ENCODE data around the gene C16orf78. TPM values are rescaled to one million over a fixed set of nuclear protein-coding genes. Genes with fewer than 3 reads are reported as not detected.

Gene C16orf78
- total and polyA plus RNA-seq, 5 experiments from 2014 or later = not detected

DNA sequence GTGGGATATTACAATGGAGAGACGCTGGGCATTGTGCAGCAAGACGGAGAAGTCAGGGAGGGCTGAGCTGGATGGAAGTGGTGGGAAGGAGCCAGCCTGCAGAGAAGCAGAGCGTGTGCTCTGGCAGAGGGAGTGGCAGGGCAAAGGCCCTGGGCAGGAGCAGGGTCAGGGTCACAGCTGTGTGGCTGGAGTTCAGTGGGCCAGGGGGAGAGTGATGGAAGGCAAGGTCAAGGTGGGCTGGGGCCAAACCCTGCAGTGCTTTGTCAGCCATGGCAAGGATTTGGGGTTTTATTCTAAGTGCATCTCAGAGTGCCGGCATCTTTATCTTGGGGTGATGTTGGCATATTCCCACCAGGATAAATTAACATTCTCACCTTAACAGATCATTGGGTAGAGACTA lies 31.9 kb upstream of the C16orf78 start:
- DNase-seq = no peak
- Mint-ChIP-seq H3K9me3 (peaks cover 0 to 2% (median 0%) of the 10 kb centered on the region in 9 donors), H3K27me3 (peaks cover 4 to 50% (median 20%) of the 10 kb centered on the region in 5 donors), H3K4me3 (no peak overlapping the region), H3K4me1 (no peaks in the 10 kb centered on the region), H3K36me3 (no peaks in the 10 kb centered on the region), H3K27ac (no peak overlapping the region)
- no peak for ATAC-seq
- POLR2A ChIA-PET = no interaction called here

GRCh38 chr16:49342336-49343265 lies 31.0 kb upstream of the C16orf78 start:
- POLR2A ChIA-PET = no interaction called here
- H3K4me3 Mint-ChIP-seq = no peak overlapping the region
- no peak overlapping the region for H3K27ac Mint-ChIP-seq
- DNase-seq (no peak), ATAC-seq (no peak)
- H3K4me1 Mint-ChIP-seq = no peaks in the 10 kb centered on the region
- no peaks in the 10 kb centered on the region for H3K36me3 Mint-ChIP-seq
- peaks cover 0 to 2% (median 0%) of the 10 kb centered on the region in 9 donors for H3K9me3 Mint-ChIP-seq
- H3K27me3 Mint-ChIP-seq = peaks cover 2 to 43% (median 13%) of the 10 kb centered on the region in 5 donors

DNA sequence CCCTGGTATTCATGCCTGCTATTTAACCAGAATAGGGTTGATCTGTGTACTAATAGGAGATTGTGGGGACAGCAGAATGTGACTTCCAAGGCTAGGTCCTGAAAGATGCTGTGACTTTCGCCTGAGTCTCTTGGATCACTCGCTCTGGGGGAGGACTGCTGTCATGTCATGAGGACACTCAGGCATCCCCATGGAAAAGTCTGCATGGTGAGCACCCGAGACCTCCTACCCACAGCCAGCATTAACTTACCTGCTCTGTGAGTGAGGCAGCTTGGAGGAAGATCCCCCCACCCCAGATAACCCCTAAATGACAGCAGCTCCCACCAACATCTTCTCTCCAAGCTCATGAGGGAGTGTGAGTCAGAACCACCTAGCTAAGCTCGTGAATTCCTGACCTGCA lies 30.3 kb upstream of the C16orf78 start:
- no peaks in the 10 kb centered on the region for H3K4me1 Mint-ChIP-seq
- peaks cover 0 to 2% (median 0%) of the 10 kb centered on the region in 9 donors for H3K9me3 Mint-ChIP-seq
- DNase-seq = no peak
- H3K27ac Mint-ChIP-seq = no peak overlapping the region
- H3K36me3 Mint-ChIP-seq = no peaks in the 10 kb centered on the region
- peaks cover under 1 to 41% (median 10%) of the 10 kb centered on the region in 5 donors for H3K27me3 Mint-ChIP-seq
- H3K4me3 Mint-ChIP-seq = no peak overlapping the region
- POLR2A ChIA-PET = no interaction called here
- no peak for ATAC-seq

DNA sequence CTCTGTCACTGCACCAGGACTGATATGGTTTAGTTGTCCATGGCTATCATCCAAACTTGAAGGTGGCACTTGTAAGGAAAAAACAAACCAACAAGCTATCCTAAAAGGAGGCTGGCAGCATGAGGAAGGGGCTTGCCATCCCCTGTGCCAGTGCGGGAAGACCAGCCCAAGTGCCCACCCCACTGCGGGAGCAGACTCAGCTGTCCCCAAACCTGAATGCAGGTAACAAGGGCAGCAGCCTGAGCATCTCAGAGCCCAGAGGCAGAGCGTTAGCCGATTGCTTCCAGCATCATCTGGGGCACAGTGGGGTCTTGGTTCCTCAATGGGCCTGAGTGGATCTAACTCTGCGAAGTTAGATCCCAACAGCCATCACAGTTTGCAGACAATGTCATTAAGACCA lies 29.2 kb upstream of the C16orf78 start:
- peaks cover 0 to 35% (median 18%) of the 10 kb centered on the region in 5 donors for H3K27me3 Mint-ChIP-seq
- ATAC-seq = no peak
- no peak overlapping the region for H3K27ac Mint-ChIP-seq

DNA sequence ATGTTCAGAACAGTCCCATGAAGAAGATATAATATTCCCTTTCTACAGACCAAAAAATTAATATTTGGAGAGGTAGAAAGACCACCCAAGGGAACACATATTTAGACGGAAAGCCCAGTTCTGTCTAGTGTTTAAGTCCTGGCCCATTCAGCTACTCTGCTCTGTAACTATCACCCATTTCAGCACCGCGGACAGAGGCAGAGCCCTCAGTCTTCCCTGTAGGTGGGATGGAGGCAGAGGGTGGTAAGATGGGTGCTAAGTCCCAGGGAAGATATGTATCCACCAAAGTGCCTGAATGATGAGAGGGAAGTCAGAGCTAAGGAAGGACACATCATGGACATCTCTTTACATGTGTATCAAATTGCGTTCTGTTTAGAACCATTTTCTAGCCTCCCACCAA lies 27.8 kb upstream of the C16orf78 start:
- no peak for DNase-seq
- Mint-ChIP-seq H3K9me3 (peaks cover 0 to 2% (median 0%) of the 10 kb centered on the region in 9 donors), H3K27ac (no peak overlapping the region), H3K4me1 (peaks cover 0 to 2% (median under 1%) of the 10 kb centered on the region in 4 donors), H3K4me3 (no peak overlapping the region), H3K36me3 (no peaks in the 10 kb centered on the region), H3K27me3 (peaks cover 4 to 32% (median 18%) of the 10 kb centered on the region in 5 donors)
- POLR2A ChIA-PET = no interaction called here
- no peak for ATAC-seq

More for the DNA sequence above, 29.2 kb upstream of the C16orf78 start:
- H3K9me3 Mint-ChIP-seq = peaks cover 0 to 2% (median 0%) of the 10 kb centered on the region in 9 donors
- H3K4me3 Mint-ChIP-seq = no peak overlapping the region
- POLR2A ChIA-PET = no interaction called here
- no peaks in the 10 kb centered on the region for H3K36me3 Mint-ChIP-seq
- no peak for DNase-seq
- no peaks in the 10 kb centered on the region for H3K4me1 Mint-ChIP-seq

- H3K27me3 Mint-ChIP-seq = peaks cover 7 to 35% (median 21%) of the 10 kb centered on the region in 5 donors
- no peak overlapping the region for H3K4me3 Mint-ChIP-seq
- peaks cover 0 to 2% (median 0%) of the 10 kb centered on the region in 9 donors for H3K9me3 Mint-ChIP-seq
- POLR2A ChIA-PET = no interaction called here
- DNase-seq (no peak), ATAC-seq (no peak)
- H3K27ac Mint-ChIP-seq = no peak overlapping the region
- H3K4me1 Mint-ChIP-seq = peaks cover 0 to 5% (median under 1%) of the 10 kb centered on the region in 4 donors
- H3K36me3 Mint-ChIP-seq = no peaks in the 10 kb centered on the region
These were observed 27.1 kb upstream of the C16orf78 start for GRCh38 chr16:49346459-49346858.

GRCh38 chr16:49347476-49347875 lies 26.1 kb upstream of the C16orf78 start:
- Mint-ChIP-seq H3K4me1 (peaks cover 0 to 7% (median under 1%) of the 10 kb centered on the region in 4 donors), H3K27ac (no peak overlapping the region), H3K9me3 (peaks cover 0 to 2% (median 0%) of the 10 kb centered on the region in 9 donors), H3K4me3 (no peak overlapping the region), H3K36me3 (no peaks in the 10 kb centered on the region), H3K27me3 (peaks cover 9 to 28% (median 21%) of the 10 kb centered on the region in 5 donors)
- ATAC-seq (no peak), DNase-seq (no peak)
- POLR2A ChIA-PET = no interaction called here

- Mint-ChIP-seq H3K27ac (no peak overlapping the region), H3K4me1 (peaks cover 0 to 7% (median under 1%) of the 10 kb centered on the region in 4 donors), H3K9me3 (peaks cover 0 to 2% (median 0%) of the 10 kb centered on the region in 9 donors), H3K36me3 (no peaks in the 10 kb centered on the region), H3K4me3 (no peak overlapping the region), H3K27me3 (peaks cover 9 to 34% (median 21%) of the 10 kb centered on the region in 5 donors)
- ATAC-seq (no peak), DNase-seq (no peak)
- POLR2A ChIA-PET = no interaction called here
These were observed 25.0 kb upstream of the C16orf78 start for GRCh38 chr16:49348408-49349176.

DNA sequence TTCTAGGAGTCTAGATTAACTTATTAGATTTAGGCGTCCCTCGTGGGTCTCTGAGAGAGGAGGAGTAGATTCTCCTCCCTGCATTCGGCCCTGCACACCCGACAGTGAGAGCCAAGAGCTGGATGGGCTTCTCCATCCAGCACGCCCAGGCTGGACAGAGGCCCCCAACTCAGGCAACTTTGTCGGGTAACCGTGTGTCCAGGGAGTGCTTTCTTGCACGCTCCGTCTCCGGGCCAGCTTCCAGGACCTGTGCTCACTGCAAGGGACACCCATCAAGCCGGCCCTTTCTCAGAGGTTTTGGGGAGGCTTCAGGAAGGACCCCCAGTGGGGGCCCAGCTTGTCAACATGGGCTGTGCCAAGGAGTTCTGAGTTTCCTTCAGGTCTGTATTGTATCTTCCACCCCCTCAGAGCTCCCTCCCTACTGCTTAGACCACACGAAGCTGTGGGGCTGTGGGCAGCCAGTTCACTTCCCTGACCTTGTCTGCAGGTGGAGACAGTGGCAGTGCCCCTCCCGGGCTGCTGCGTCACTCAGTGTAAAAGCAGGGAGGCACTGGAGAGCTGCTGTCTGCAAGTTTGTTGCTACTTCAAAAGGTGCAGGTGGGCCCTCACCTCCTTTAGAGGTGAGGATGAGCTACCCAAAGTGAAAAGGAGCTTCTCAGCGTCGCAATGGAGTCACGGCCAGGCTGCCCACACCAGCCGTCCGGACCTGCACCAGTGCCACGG lies 24.0 kb upstream of the C16orf78 start:
- DNase-seq (no peak), ATAC-seq (no peak)
- Mint-ChIP-seq H3K4me3 (no peak overlapping the region), H3K9me3 (peaks cover 0 to 2% (median 0%) of the 10 kb centered on the region in 9 donors), H3K4me1 (peaks cover 0 to 7% (median under 1%) of the 10 kb centered on the region in 4 donors), H3K27ac (no peak overlapping the region), H3K36me3 (no peaks in the 10 kb centered on the region), H3K27me3 (peaks cover 9 to 40% (median 23%) of the 10 kb centered on the region in 5 donors)
- POLR2A ChIA-PET = no interaction called here

DNA sequence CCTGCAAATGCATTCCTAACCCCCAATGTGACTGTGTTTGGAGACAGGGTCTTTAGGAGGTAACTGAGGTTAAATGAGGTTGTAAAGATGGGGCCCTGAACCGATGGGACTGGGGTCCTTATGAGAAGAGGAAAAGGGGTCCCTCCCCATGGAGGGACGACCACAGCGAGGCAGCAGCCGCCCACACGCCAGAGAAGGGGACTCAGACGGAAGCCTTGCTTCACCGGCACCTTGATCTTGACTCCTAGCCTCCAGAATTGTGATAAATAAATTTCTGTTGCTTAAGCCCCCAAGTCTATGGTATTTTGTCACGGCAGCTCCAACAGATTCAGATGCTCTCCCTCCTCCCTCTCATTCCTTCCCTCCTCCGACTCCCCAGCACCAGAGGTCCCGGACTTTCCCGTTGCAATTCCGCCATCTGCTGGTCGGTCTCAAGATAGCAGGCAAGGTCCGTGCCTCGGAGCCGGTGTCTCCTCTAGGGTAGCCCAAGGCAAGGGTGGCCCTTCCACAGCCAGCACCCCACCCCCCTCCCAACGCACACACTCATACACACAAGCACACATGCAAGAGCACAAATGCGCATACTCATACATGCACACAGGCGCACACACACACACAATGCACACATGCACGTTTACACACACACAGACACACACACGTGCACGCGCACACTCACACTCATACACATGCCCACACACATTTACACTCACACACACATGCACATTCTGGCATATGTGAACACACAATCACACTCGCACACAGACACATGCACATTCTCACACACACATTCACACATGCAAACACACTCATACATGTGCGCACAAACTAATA lies 23.1 kb upstream of the C16orf78 start:
- H3K36me3 Mint-ChIP-seq = no peaks in the 10 kb centered on the region
- H3K4me1 Mint-ChIP-seq = peaks cover 0 to 7% (median under 1%) of the 10 kb centered on the region in 4 donors
- H3K9me3 Mint-ChIP-seq = peaks cover 0 to 2% (median 0%) of the 10 kb centered on the region in 9 donors
- H3K27me3 Mint-ChIP-seq = peaks cover 9 to 40% (median 26%) of the 10 kb centered on the region in 5 donors
- H3K27ac Mint-ChIP-seq = no peak overlapping the region
- H3K4me3 Mint-ChIP-seq = no peak overlapping the region
- POLR2A ChIA-PET = no interaction called here
- DNase-seq (peak in 7 of 10 donors; percentile 2 to 22 (median 14)), ATAC-seq (no peak)

GRCh38 chr16:49351096-49351487 lies 22.5 kb upstream of the C16orf78 start:
- Mint-ChIP-seq H3K4me3 (no peak overlapping the region), H3K4me1 (peaks cover 0 to 7% (median under 1%) of the 10 kb centered on the region in 4 donors), H3K27me3 (peaks cover 9 to 40% (median 28%) of the 10 kb centered on the region in 5 donors), H3K36me3 (no peaks in the 10 kb centered on the region), H3K9me3 (no peaks in the 10 kb centered on the region), H3K27ac (no peak overlapping the region)
- DNase-seq (no peak), ATAC-seq (no peak)
- POLR2A ChIA-PET = no interaction called here

DNA sequence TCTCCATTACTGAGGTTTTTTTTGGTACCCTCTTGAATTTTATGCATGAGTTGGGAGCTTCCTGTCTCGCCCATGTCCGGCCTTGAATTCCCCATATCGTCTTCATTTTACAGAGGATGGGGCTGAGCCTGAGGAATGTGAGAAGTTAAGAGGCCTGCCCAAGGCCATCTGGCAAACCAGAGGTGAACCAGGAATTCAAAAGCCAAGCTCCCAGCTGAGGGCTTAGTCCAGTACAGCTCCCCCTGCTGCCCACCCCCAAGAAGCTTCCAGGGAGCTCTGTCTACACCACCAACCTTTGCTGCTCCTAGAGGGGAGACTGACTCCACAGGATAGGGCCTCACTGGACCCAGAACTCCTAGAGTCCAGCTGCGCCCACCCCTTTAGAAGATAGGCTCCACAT lies 20.7 kb upstream of the C16orf78 start:
- no peak for DNase-seq
- H3K27me3 Mint-ChIP-seq = peaks cover 9 to 53% (median 30%) of the 10 kb centered on the region in 5 donors
- H3K4me3 Mint-ChIP-seq = no peak overlapping the region
- H3K27ac Mint-ChIP-seq = no peak overlapping the region
- no peaks in the 10 kb centered on the region for H3K9me3 Mint-ChIP-seq
- no peak for ATAC-seq
- POLR2A ChIA-PET = no interaction called here
- H3K36me3 Mint-ChIP-seq = no peaks in the 10 kb centered on the region
- peaks cover 0 to 7% (median under 1%) of the 10 kb centered on the region in 4 donors for H3K4me1 Mint-ChIP-seq

Measured in naive thymus-derived CD8-positive, alpha-beta T cell (primary cell).